Neural cell (in vitro differentiated cells): ENCODE data around the gene CROCC2. TPM values are rescaled to one million over a fixed set of nuclear protein-coding genes. Genes with fewer than 3 reads are reported as not detected.

Experiments used
- H2AFZ ChIP-seq: fragments of 200-600, 300-800 bp; sonication (generic), shearing (Covaris generic); 2 replicates; pipeline ENCODE4 v1.6.0; 2014; ENCODE audit warnings: low read depth, mild to moderate bottlenecking, antibody characterized with exemption, low read length, moderate library complexity
- H3F3A ChIP-seq: fragments of 200-600 bp; shearing (Covaris generic); 2 replicates; pipeline ENCODE4 v1.6.1; 2016; ENCODE audit warnings: mild to moderate bottlenecking, moderate library complexity, mixed read lengths, antibody characterized with exemption, low read length; ENCODE audit not compliant: insufficient read depth, poor library complexity, severe bottlenecking
- H3K27ac ChIP-seq: fragments of 200-600, 300-800 bp; sonication (generic), shearing (Covaris generic); 2 replicates; pipeline ENCODE4 v1.5.1; 2014; ENCODE audit warnings: mild to moderate bottlenecking, low read length, moderate library complexity
- H3K27me3 ChIP-seq: fragments of 300-800, 200-600 bp; sonication (generic), shearing (Covaris generic); 2 replicates; pipeline ENCODE4 v1.6.0; 2014; ENCODE audit warnings: mild to moderate bottlenecking, low read depth, low read length, moderate library complexity; ENCODE audit not compliant: insufficient read depth
- H3K36me3 ChIP-seq: fragments of 300-800, 200-600 bp; sonication (generic), shearing (Covaris generic); 2 replicates; pipeline ENCODE4 v1.5.1; 2014; ENCODE audit warnings: mild to moderate bottlenecking, antibody characterized with exemption, low read length, moderate library complexity; ENCODE audit not compliant: insufficient read depth
- H3K4me2 ChIP-seq: fragments of 300-800, 200-600 bp; sonication (generic), shearing (Covaris generic); 2 replicates; pipeline ENCODE4 v1.6.0; 2014; ENCODE audit warnings: mild to moderate bottlenecking, low read length
- H3K4me3 ChIP-seq: fragments of 300-800, 200-600 bp; sonication (generic), shearing (Covaris generic); 2 replicates; pipeline ENCODE4 v1.5.1; 2014; ENCODE audit warnings: mild to moderate bottlenecking, low read length, moderate library complexity
- H3K79me2 ChIP-seq: fragments of 200-600 bp; shearing (Covaris generic); replicated peaks from 2 replicates; pipeline ENCODE4 v1.6.0; 2014; ENCODE audit warnings: mild to moderate bottlenecking, low read length, moderate library complexity; ENCODE audit not compliant: insufficient read depth
- H3K9ac ChIP-seq: fragments of 300-800, 200-600 bp; sonication (generic), shearing (Covaris generic); 2 replicates; pipeline ENCODE4 v1.6.1; 2016; ENCODE audit warnings: mild to moderate bottlenecking, low read length, mixed read lengths
- H3K9me2 ChIP-seq: fragments of 200-600 bp; shearing (Covaris generic); 2 replicates; pipeline ENCODE4 v1.6.1; 2016; ENCODE audit warnings: mild to moderate bottlenecking, low read length, mixed read lengths; ENCODE audit not compliant: insufficient read depth
- H3K9me3 ChIP-seq: fragments of 200-600, 300-800 bp; sonication (generic), shearing (Covaris generic); 2 replicates; pipeline ENCODE4 v1.6.1; 2016; ENCODE audit warnings: mild to moderate bottlenecking, mixed run types, low read length, moderate library complexity, mixed read lengths
- H4K20me1 ChIP-seq: fragments of 200-600 bp; shearing (Covaris generic); 2 replicates; pipeline ENCODE4 v1.6.1; 2016; ENCODE audit warnings: mild to moderate bottlenecking, mixed run types; ENCODE audit not compliant: insufficient read depth
- CTCF ChIP-seq: fragments of 450-650 bp; IDR thresholded peaks from 2 replicates; pipeline ENCODE4 v1.5.1; 2014; ENCODE audit warnings: antibody characterized with exemption, mild to moderate bottlenecking, moderate library complexity; ENCODE audit not compliant: poor library complexity, severe bottlenecking
- EP300 ChIP-seq: fragments of 450-650 bp; conservative IDR thresholded peaks from 2 replicates; pipeline ENCODE4 v1.6.1; 2014; ENCODE audit warnings: antibody characterized with exemption, mild to moderate bottlenecking, moderate library complexity; ENCODE audit not compliant: poor library complexity, severe bottlenecking
- EZH2 ChIP-seq: fragments of 200-600, 300-800 bp; shearing (Covaris generic), sonication (generic); IDR thresholded peaks from 2 replicates; pipeline ENCODE4 v1.6.1; 2014; ENCODE audit warnings: antibody characterized with exemption, low read length, borderline replicate concordance, mild to moderate bottlenecking; ENCODE audit not compliant: insufficient read depth, poor library complexity, severe bottlenecking
- MXI1 ChIP-seq: fragments of 450-650 bp; conservative IDR thresholded peaks from 2 replicates; pipeline ENCODE4 v1.6.1; 2014; ENCODE audit warnings: antibody characterized with exemption, mild to moderate bottlenecking; ENCODE audit not compliant: poor library complexity, severe bottlenecking
- POLR2AphosphoS5 ChIP-seq: IDR thresholded peaks from 2 replicates; pipeline ENCODE4 v1.6.1; 2012
- RAD21 ChIP-seq: fragments of 450-650 bp; conservative IDR thresholded peaks from 2 replicates; pipeline ENCODE4 v1.6.1; 2014; ENCODE audit warnings: antibody characterized with exemption, mild to moderate bottlenecking, moderate library complexity
- SMC3 ChIP-seq: fragments of 450-650 bp; conservative IDR thresholded peaks from 2 replicates; pipeline ENCODE4 v1.6.1; 2014; ENCODE audit warnings: antibody characterized with exemption, mild to moderate bottlenecking, moderate library complexity; ENCODE audit not compliant: poor library complexity
- TAF1 ChIP-seq: IDR thresholded peaks from 2 replicates; pipeline ENCODE4 v1.6.1; 2012; ENCODE audit warnings: low read depth
- polyA plus RNA-seq: library from polyadenylated mRNA; depleted of rRNA; stranded (reverse); fragments of >200 nt; gene quantifications from 2 replicates; pipeline ENCODE4 v1.2.3, GENCODE V29; 2014
- TF ChIP-seq, protein P1 (sequence below): IDR thresholded peaks from 2 replicates; pipeline ENCODE4 v1.6.1; 2012; ENCODE audit warnings: borderline replicate concordance

CROCC2 gene
- polyA plus RNA-seq, 1 donor from 2014 or later: 0.09 TPM

DNA sequence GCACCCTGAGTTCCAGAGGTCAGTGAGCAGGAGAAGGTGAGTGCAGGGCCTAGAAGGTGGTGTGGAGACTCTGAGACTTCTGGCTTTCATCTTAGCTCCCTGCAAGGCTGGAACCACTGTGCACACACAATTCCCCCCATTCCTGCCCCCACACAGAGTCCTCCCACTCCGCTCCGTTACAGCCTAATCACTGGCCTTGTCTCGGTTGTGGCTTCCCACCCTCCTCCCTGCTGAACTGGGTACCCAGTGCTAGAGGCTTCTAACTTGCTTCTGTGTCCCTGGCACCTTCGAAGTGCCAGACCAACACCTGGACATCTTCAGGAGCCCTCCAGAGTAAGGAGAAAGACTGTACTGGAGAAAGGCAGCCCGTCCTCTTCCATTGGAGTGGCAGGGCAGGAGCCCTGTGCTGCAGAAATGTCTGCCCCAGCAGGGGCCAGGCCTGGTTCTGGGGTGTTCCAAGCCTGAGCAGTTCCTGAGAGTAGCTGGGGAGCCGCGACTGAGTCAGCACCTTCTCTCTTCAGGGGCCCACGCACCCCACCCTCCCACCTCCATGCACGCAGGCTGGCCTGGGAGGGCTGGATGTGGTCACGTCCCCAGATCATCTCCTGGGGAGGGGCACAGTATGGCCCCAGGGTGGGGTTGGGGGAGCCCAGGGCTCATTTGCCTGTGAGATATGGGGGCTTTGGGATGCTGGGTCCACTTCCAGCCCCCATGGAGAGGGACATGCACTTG lies 23.4 kb downstream of the CROCC2 start:
- Histone ChIP-seq H3K9me2 (no peaks in the 10 kb centered on the region), H3K27me3 (no peaks in the 10 kb centered on the region), H3K9ac (no peak overlapping the region), H4K20me1 (no peaks in the 10 kb centered on the region), H3K4me3 (no peak overlapping the region), H3K4me2 (no peak overlapping the region), H3K79me2 (no peaks in the 10 kb centered on the region), H2AFZ (no peak overlapping the region), H3K9me3 (no peaks in the 10 kb centered on the region), H3K36me3 (no peaks in the 10 kb centered on the region), H3F3A (no peaks in the 10 kb centered on the region), H3K27ac (no peak overlapping the region)
- TF ChIP-seq SMC3 (no peak), EZH2 (no peak), RAD21 (no peak), POLR2AphosphoS5 (no peak), MXI1 (no peak), EP300 (no peak), TAF1 (no peak), CTCF (no peak)
- TF ChIP-seq, protein P1, sequence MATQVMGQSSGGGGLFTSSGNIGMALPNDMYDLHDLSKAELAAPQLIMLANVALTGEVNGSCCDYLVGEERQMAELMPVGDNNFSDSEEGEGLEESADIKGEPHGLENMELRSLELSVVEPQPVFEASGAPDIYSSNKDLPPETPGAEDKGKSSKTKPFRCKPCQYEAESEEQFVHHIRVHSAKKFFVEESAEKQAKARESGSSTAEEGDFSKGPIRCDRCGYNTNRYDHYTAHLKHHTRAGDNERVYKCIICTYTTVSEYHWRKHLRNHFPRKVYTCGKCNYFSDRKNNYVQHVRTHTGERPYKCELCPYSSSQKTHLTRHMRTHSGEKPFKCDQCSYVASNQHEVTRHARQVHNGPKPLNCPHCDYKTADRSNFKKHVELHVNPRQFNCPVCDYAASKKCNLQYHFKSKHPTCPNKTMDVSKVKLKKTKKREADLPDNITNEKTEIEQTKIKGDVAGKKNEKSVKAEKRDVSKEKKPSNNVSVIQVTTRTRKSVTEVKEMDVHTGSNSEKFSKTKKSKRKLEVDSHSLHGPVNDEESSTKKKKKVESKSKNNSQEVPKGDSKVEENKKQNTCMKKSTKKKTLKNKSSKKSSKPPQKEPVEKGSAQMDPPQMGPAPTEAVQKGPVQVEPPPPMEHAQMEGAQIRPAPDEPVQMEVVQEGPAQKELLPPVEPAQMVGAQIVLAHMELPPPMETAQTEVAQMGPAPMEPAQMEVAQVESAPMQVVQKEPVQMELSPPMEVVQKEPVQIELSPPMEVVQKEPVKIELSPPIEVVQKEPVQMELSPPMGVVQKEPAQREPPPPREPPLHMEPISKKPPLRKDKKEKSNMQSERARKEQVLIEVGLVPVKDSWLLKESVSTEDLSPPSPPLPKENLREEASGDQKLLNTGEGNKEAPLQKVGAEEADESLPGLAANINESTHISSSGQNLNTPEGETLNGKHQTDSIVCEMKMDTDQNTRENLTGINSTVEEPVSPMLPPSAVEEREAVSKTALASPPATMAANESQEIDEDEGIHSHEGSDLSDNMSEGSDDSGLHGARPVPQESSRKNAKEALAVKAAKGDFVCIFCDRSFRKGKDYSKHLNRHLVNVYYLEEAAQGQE: no peak

DNA sequence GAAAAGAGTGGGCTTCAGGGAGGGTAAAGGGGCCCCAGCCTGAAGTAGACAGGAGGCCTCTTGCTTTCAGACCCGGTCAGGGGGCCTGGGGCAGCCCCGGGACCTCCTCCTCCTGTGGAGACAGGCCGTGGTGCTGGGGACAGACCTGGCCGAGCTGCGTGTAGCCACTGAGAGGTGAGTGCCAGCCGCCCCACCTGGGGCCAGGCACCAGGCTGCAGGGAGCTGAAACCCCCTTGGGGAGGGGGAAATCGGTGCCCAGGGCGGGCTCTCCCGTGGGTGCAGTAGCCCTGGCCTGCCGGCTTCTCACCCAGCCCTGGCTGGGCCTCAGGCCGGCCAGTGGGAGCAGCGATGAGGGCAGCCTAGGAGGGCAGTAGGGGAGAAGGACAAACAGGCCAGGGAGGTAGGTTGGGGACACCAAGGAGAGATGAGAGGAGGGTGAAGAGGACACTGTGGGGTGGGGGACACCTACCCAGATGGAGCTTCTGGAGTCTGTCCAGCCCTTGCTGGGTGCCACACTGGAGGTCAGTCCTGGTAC lies 24.0 kb downstream of the CROCC2 start:
- H3K27ac ChIP-seq: no peak overlapping the region
- H2AFZ ChIP-seq: no peak overlapping the region
- H3K27me3 ChIP-seq: no peaks in the 10 kb centered on the region
- no peak overlapping the region for H3K4me2 ChIP-seq
- H3K9ac ChIP-seq: no peak overlapping the region
- no peak overlapping the region for H3K4me3 ChIP-seq
- no peaks in the 10 kb centered on the region for H3K9me3 ChIP-seq
- no peaks in the 10 kb centered on the region for H3F3A ChIP-seq
- H3K9me2 ChIP-seq: no peaks in the 10 kb centered on the region
- no peaks in the 10 kb centered on the region for H3K79me2 ChIP-seq
- TF ChIP-seq, protein P1: no peak
- no peak for TF ChIP-seq POLR2AphosphoS5
- TF ChIP-seq EP300: no peak
- no peak for TF ChIP-seq CTCF
- no peak for TF ChIP-seq EZH2
- TF ChIP-seq TAF1: no peak
- no peak for TF ChIP-seq MXI1
- TF ChIP-seq SMC3: no peak
- no peak for TF ChIP-seq RAD21
- H3K36me3 ChIP-seq: no peaks in the 10 kb centered on the region
- H4K20me1 ChIP-seq: no peaks in the 10 kb centered on the region
